ENCODE data around the gene RXRB.

DNA sequence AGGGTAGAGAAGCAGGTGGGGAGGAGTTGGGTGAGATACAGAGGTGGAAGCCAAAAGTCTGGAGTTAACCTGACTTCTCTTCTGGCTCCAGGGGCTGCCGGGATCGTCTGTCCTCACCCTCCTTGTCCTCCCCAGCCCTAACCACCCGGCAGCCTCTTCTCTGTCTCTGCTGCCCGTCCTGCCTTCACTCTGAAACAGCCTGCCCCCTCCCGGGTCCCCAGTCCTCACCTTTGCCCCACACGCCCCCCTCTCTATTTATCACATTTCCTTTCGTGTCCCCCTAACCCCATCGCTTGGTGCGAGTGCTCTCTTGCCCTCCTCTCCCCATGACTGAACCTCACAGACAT lies 13.5 kb upstream of the RXRB start:
- TF ChIP-seq, protein P1, sequence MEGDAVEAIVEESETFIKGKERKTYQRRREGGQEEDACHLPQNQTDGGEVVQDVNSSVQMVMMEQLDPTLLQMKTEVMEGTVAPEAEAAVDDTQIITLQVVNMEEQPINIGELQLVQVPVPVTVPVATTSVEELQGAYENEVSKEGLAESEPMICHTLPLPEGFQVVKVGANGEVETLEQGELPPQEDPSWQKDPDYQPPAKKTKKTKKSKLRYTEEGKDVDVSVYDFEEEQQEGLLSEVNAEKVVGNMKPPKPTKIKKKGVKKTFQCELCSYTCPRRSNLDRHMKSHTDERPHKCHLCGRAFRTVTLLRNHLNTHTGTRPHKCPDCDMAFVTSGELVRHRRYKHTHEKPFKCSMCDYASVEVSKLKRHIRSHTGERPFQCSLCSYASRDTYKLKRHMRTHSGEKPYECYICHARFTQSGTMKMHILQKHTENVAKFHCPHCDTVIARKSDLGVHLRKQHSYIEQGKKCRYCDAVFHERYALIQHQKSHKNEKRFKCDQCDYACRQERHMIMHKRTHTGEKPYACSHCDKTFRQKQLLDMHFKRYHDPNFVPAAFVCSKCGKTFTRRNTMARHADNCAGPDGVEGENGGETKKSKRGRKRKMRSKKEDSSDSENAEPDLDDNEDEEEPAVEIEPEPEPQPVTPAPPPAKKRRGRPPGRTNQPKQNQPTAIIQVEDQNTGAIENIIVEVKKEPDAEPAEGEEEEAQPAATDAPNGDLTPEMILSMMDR (IDR thresholded peaks at IDR 0.05) = no peak
- TF ChIP-seq POLR2A (IDR thresholded peaks at IDR 0.05) = no peak
